ENCODE results near the gene TMOD3.

DNA sequence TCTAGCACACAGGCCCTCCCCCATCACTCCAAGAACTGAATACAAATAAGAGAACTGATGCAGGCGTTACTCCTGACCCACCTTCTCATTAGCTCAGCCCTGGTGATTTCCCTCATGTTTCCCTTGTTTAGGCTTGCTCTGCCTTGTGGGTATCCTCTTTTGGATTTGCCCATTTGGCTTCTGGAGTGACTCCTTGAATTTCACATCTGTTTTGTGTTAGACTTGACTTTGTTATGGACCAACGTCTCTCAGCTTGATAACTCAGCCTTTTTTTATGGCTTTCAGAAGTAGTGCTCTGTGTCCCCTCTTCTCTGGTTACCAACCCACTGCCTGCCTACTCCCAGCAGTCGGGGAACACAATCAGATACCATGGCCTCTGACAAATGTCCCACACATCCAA lies 11.3 kb upstream of the TMOD3 start:
- TF ChIP-seq, protein P1, sequence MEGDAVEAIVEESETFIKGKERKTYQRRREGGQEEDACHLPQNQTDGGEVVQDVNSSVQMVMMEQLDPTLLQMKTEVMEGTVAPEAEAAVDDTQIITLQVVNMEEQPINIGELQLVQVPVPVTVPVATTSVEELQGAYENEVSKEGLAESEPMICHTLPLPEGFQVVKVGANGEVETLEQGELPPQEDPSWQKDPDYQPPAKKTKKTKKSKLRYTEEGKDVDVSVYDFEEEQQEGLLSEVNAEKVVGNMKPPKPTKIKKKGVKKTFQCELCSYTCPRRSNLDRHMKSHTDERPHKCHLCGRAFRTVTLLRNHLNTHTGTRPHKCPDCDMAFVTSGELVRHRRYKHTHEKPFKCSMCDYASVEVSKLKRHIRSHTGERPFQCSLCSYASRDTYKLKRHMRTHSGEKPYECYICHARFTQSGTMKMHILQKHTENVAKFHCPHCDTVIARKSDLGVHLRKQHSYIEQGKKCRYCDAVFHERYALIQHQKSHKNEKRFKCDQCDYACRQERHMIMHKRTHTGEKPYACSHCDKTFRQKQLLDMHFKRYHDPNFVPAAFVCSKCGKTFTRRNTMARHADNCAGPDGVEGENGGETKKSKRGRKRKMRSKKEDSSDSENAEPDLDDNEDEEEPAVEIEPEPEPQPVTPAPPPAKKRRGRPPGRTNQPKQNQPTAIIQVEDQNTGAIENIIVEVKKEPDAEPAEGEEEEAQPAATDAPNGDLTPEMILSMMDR (IDR thresholded peaks at IDR 0.05), result no peak
- TF ChIP-seq POLR2AphosphoS5 (IDR thresholded peaks at IDR 0.05) (no peak), POLR2A (IDR thresholded peaks at IDR 0.05) (no peak)
